Transverse colon (tissue), 4 donors: ENCODE measurements around the gene POLR3A. TPM values are rescaled to one million over a fixed set of nuclear protein-coding genes. Genes with fewer than 3 reads are reported as not detected.

ENCODE experiments used
- DNase-seq: peaks from one replicate; pipeline ENCODE4 v3.0.0-alpha.2; 2019
- H3K27ac ChIP-seq, 4 donors: fragments of 200-600 bp; sonication (generic); 2 replicates each; pipeline ENCODE4 v1.5.1; 2016 to 2018; ENCODE audit warnings: inconsistent platforms in 4 of 4
- H3K27me3 ChIP-seq: fragments of 200-600 bp; sonication (generic); 2 replicates; pipeline ENCODE4 v1.5.1; 2017; ENCODE audit warnings: inconsistent platforms
- H3K36me3 ChIP-seq, 4 donors: fragments of 200-600 bp; sonication (generic); 2 replicates each; pipeline ENCODE4 v1.5.1; 2017 to 2019; ENCODE audit warnings: inconsistent platforms in 4 of 4
- H3K4me1 ChIP-seq, 4 donors: fragments of 200-600 bp; sonication (generic); 2 replicates each; pipeline ENCODE4 v1.5.1; 2017 to 2020; ENCODE audit warnings: inconsistent platforms in 4 of 4
- H3K4me3 ChIP-seq, 4 donors: fragments of 200-600 bp; sonication (generic); 1 replicate in 1 of 4; 2 replicates in 3 of 4; pipeline versions ENCODE4 v1.5.1 to v1.6.1; 2017 to 2019; ENCODE audit warnings: inconsistent platforms in 4 of 4
- H3K9me3 ChIP-seq, 2 donors: fragments of 200-600 bp; sonication (generic); 2 replicates each; pipeline ENCODE4 v1.5.1; 2017 to 2019; ENCODE audit warnings: inconsistent platforms in 2 of 2
- EP300 ChIP-seq: sonication (generic); formaldehyde crosslinking; IDR thresholded peaks from one replicate; pipeline ENCODE4 v1.6.1; 2017; ENCODE audit warnings: antibody characterized with exemption, low read depth
- POLR2A ChIP-seq: fragments of 450-650 bp; IDR thresholded peaks from one replicate; pipeline ENCODE4 v1.6.1; 2016; ENCODE audit warnings: antibody characterized with exemption, mild to moderate bottlenecking, moderate library complexity
- POLR2AphosphoS5 ChIP-seq, 3 donors: sonication (generic); formaldehyde crosslinking; IDR thresholded peaks; one replicate each; pipeline ENCODE4 v1.6.1; 2016; ENCODE audit warnings: antibody characterized with exemption in 3 of 3
- WGBS, 2 donors: methylation state at CpG; one replicate each; pipeline ENCODE4 v1.1.5; 2018; ENCODE audit warnings: low coverage in 1 of 2; 5-methylcytosine and 5-hydroxymethylcytosine counted together
- in situ Hi-C, 4 donors: fragments of 200-750 bp; cut with MboI; loops; one replicate each; pipeline versions ENCODE4 v1.15.0 to v1.15.1; 2017; ENCODE audit warnings: low sequenced_read_pairs in 3 of 4, low pct_ligation_motif_present in 1 of 4, low pct_unique_long_range_greater_than_20kb in 1 of 4
- intact Hi-C: fragments of 100-400 bp; cut with DNase I; formaldehyde crosslinking; loops from one replicate; pipeline ENCODE4 v1.15.1; 2023; ENCODE audit warnings: low total_unique reads
- small RNA-seq, 4 donors: library from RNA; depleted of rRNA; stranded (forward); fragments of <200 nt; gene quantifications; one replicate each; pipeline ENCODE3, GENCODE V24; 2016
- total RNA-seq, 4 donors: library from RNA; depleted of rRNA; stranded (reverse); fragments of >200 nt; gene quantifications; one replicate each; pipeline ENCODE4 v1.1.0, GENCODE V29; 2016
- TF ChIP-seq, protein P1 (sequence below), 5 experiments: fragments of 200-600 bp in 3 of 5; fragments of 450-650 bp in 2 of 5; sonication (generic) in 3 of 5; IDR thresholded peaks; 1 replicate in 2 of 5; 2 replicates in 3 of 5; pipeline ENCODE4 v1.5.1; 2016 to 2017; ENCODE audit warnings: antibody characterized with exemption in 5 of 5, inconsistent platforms in 3 of 5, mild to moderate bottlenecking in 2 of 5, moderate library complexity in 1 of 5

POLR3A gene
- total RNA-seq, 4 donors from 2014 or later, result 8.0 to 16.8 (median 13.1) TPM

DNA sequence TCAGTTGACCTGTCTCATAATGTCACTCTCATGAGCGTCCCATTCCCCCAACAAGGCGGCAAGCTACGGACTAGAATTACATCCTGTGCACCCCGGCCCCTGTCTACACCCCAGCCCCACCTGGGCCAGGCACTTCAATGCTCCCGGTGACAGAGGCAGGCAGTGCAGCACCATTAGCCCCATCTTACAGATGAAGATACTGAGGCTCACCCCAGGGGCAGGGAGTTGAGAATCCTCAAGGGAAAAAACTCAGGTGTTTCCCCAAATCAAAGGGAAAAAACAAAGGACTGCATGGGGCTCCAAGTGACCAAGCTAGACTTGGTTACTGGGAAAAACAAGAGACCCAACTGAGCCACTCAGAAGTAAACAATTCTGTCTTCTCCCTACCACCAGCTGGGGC is 107.3 kb downstream of the POLR3A start:
- Histone ChIP-seq H3K36me3 (no peaks in the 10 kb centered on the region), H3K4me1 (peaks cover 10 to 38% (median 17%) of the 10 kb centered on the region in 4 donors)

DNA sequence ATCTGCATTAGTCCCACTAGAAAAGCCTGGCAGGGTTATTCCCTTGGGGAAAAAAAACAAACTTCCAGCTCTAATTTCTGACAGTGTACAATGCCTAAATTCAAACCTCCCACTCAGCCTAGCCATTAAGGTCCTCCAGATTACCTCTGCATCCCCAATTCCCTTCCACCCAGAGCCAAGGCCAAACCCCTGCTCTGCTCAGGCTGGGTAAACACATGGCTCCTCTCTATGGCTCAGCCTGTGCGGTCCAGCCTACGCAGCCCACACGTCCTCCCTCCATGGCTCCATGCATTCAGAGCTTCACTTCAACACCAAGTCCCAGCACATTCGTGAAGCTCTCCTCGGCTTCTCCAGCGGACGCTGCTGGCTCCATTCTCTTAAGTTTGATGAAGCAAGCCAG is 107.9 kb downstream of the POLR3A start:
- Histone ChIP-seq H3K9me3 (no peaks in the 10 kb centered on the region), H3K4me1 (peaks cover 10 to 37% (median 16%) of the 10 kb centered on the region in 4 donors), H3K27ac (no peak overlapping the region), H3K27me3 (no peaks in the 10 kb centered on the region), H3K36me3 (no peaks in the 10 kb centered on the region), H3K4me3 (no peak overlapping the region)
- in situ Hi-C loops (no loop called here), intact Hi-C loops (loop anchor here (10.0 kb wide), 1 partner anchor 53 kb away; no protein-coding TSS in a partner anchor)
- no peak for DNase-seq
- no peak for TF ChIP-seq POLR2AphosphoS5 (IDR thresholded peaks at IDR 0.05)
- 87% methylated on average over 7 of the region's 7 CpGs; no CpG with 5 or more reads in 1 of the 2 donors for WGBS, 2 donors

More for the DNA sequence above, 107.3 kb downstream of the POLR3A start:
- no peak for DNase-seq
- Histone ChIP-seq H3K4me3 (no peak overlapping the region), H3K27ac (no peak overlapping the region), H3K27me3 (peaks cover 2% of the 10 kb centered on the region), H3K9me3 (no peaks in the 10 kb centered on the region)
- WGBS, 2 donors, result 94% methylated on average over 5 of the region's 5 CpGs; no CpG with 5 or more reads in 1 of the 2 donors
- in situ Hi-C loops, result no loop called here
- TF ChIP-seq, protein P1, sequence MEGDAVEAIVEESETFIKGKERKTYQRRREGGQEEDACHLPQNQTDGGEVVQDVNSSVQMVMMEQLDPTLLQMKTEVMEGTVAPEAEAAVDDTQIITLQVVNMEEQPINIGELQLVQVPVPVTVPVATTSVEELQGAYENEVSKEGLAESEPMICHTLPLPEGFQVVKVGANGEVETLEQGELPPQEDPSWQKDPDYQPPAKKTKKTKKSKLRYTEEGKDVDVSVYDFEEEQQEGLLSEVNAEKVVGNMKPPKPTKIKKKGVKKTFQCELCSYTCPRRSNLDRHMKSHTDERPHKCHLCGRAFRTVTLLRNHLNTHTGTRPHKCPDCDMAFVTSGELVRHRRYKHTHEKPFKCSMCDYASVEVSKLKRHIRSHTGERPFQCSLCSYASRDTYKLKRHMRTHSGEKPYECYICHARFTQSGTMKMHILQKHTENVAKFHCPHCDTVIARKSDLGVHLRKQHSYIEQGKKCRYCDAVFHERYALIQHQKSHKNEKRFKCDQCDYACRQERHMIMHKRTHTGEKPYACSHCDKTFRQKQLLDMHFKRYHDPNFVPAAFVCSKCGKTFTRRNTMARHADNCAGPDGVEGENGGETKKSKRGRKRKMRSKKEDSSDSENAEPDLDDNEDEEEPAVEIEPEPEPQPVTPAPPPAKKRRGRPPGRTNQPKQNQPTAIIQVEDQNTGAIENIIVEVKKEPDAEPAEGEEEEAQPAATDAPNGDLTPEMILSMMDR (IDR thresholded peaks at IDR 0.05), result no peak
- TF ChIP-seq EP300 (no peak), POLR2A (no peak), POLR2AphosphoS5 (IDR thresholded peaks at IDR 0.05) (no peak)
- intact Hi-C loops, result loop anchor here (10.0 kb wide), 1 partner anchor 53 kb away; no protein-coding TSS in a partner anchor

DNA sequence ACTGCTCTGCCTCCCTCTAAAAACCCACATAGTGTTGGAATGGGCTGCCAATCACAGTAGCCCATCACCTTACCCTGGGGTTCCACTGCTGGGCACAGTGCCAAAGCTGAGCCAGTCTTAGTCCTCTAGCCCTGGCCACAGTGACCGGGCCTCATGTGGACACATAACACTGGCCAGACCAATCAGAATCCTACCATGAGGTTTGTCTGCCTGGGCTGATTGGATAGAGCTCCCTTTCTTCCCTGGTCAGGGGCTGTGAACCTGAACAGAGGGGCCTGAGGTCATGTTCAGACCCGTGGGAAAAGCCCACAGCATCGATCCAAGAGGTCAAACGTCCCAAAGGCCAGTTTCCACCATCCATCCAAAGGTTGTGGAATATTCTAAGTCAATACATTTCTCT is 108.8 kb downstream of the POLR3A start:
- TF ChIP-seq POLR2A, result no peak
- no peak for TF ChIP-seq EP300
- TF ChIP-seq, protein P1 (IDR thresholded peaks at IDR 0.05), result no peak
- TF ChIP-seq POLR2AphosphoS5 (IDR thresholded peaks at IDR 0.05), result no peak
- Histone ChIP-seq H3K27me3 (no peaks in the 10 kb centered on the region), H3K9me3 (no peaks in the 10 kb centered on the region), H3K36me3 (no peaks in the 10 kb centered on the region), H3K4me3 (no peak overlapping the region), H3K4me1 (peaks cover 8 to 38% (median 12%) of the 10 kb centered on the region in 4 donors), H3K27ac (no peak overlapping the region)
- intact Hi-C loops, result loop anchor here (10.0 kb wide), 1 partner anchor 54 kb away; no protein-coding TSS in a partner anchor
- in situ Hi-C loops, result no loop called here
- no peak for DNase-seq
- whole genome bisulfite sequencing, 2 donors, result 92% methylated on average over 4 of the region's 4 CpGs; no CpG with 5 or more reads in 1 of the 2 donors

DNA sequence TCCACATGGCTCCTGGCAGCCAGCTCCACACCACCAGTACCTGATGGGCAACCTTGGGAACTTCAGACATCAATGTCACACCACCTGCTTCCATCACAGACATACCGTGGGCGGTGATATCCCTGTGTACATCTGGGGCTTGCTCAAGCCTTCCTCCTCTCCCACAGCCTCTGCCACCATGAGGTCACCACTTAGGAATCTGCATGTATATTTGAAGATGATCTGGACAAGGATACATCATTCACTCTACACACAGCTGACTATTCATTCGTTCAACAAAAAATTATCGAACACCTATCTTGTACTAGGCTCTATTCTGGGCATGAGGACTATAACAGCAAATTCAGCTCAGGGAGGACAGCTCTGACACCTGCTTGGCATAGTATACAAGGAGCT is 109.6 kb downstream of the POLR3A start:
- Histone ChIP-seq H3K27me3 (no peaks in the 10 kb centered on the region), H3K9me3 (no peaks in the 10 kb centered on the region), H3K27ac (no peak overlapping the region), H3K4me3 (no peak overlapping the region), H3K36me3 (no peaks in the 10 kb centered on the region), H3K4me1 (peaks cover 1 to 32% (median 8%) of the 10 kb centered on the region in 4 donors)
- TF ChIP-seq POLR2A (no peak), POLR2AphosphoS5 (IDR thresholded peaks at IDR 0.05) (no peak), EP300 (no peak)
- TF ChIP-seq, protein P1 (IDR thresholded peaks at IDR 0.05), result no peak
- in situ Hi-C loops (no loop called here), intact Hi-C loops (loop anchor here (10.0 kb wide), 1 partner anchor 55 kb away; no protein-coding TSS in a partner anchor)
- DNase-seq, result no peak
- 56 to 58% methylated on average over 3 to 4 of the region's 4 CpGs for WGBS, 2 donors

Small RNA genes lying within 50 kb of the gene (small RNA-seq; reads per million reads assigned to genes)
- gene RF00017, result 0 reads per million in 4 donors

Other genes with a start within 250 kb of the POLR3A start
- gene DLG5, start 102.8 kb downstream of the POLR3A start, total RNA-seq, result 10 to 100 TPM; 31.4 to 90.1 (median 44.6) TPM
- gene RPS24, start 4.3 kb upstream of the POLR3A start, total RNA-seq, result 1,000 to 10,000 TPM in 3 of 4 donors, 100 to 1,000 TPM in 1; 562 to 2,370 (median 1,752) TPM